ENCODE results near the gene TMEM247.
"Not testable (repeated sequence)": the region's sequence is repeated elsewhere in the genome, so short reads cannot be mapped to it uniquely, and the experiment has no call there.

GRCh38 chr2:46472165-46472564, 7.2 kb upstream of the TMEM247 start:
- TF ChIP-seq ZC3H10 (CRISPR knock-in tag; IDR thresholded peaks at IDR 0.05); ARNTL (CRISPR knock-in tag; IDR thresholded peaks at IDR 0.05; ENCODE audit: borderline replicate concordance, low read depth): not testable (repeated sequence)
- TF ChIP-seq, protein P1, sequence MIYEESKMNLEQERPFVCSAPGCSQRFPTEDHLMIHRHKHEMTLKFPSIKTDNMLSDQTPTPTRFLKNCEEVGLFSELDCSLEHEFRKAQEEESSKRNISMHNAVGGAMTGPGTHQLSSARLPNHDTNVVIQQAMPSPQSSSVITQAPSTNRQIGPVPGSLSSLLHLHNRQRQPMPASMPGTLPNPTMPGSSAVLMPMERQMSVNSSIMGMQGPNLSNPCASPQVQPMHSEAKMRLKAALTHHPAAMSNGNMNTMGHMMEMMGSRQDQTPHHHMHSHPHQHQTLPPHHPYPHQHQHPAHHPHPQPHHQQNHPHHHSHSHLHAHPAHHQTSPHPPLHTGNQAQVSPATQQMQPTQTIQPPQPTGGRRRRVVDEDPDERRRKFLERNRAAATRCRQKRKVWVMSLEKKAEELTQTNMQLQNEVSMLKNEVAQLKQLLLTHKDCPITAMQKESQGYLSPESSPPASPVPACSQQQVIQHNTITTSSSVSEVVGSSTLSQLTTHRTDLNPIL (CRISPR knock-in tag; IDR thresholded peaks at IDR 0.05; ENCODE audit: low read depth): not testable (repeated sequence)
